M059J (cell line): Measurements from ENCODE around the gene PAOX. TPM values are rescaled to one million over a fixed set of nuclear protein-coding genes. Genes with fewer than 3 reads are reported as not detected.

ENCODE experiments used
- DNase-seq: peaks from one replicate; pipeline ENCODE4 v3.0.0-alpha.2; 2012; ENCODE audit warnings: low read depth
- total RNA-seq: library from RNA; depleted of rRNA; stranded (reverse); fragments of >200 nt; shearing (Covaris generic); gene quantifications from 2 replicates; pipeline ENCODE4 v1.2.3, GENCODE V29; 2014; rRNA removed

Gene PAOX
- total RNA-seq, result 2.1 and 4.0 TPM in 2 replicates

- DNase-seq, result peak; percentile 42
These were observed at the start of gene PAOX for GRCh38 chr10:133379152-133379800. PAOX (plus strand) TSS chr10:133379262; CDS start chr10:133379317, 55 bp downstream.

DNA sequence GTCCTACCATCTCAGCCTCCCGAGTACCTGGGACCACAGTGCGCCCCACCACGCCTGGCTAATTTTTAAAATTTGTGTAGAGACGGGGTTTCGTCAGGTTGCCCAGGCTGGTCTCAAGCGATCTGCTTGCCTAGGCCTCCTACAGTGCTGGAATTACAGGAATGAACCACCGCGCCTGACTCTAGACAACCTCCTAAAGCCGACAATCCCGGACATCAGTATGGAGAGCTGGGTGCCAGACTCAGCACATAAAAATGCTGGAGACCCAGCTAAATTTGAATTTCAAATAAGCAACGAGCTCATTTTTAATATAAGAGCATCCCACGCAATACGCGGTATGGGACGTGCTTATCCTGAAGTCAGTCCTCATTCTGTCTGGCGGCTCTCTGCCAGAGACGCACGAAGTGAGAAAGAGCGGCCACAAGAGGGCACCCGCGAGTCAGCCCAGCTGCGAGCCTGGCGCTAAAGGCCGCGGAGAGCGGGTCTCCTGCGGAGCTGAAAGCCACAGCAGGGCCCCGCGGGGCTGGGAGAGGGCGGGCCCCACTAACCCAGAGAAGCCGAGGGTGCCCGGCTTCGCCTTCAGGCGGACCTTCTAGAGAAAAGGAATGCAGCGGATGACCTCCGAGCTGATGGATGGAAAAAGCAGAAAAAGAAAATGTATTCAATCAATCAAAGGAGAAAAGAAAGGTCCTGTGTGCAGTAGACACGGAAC, 49.4 kb upstream of the PAOX start:
- DNase-seq, result peak; percentile 75

GRCh38 chr10:133332936-133333699, 45.9 kb upstream of the PAOX start:
- no peak for DNase-seq

GRCh38 chr10:133334503-133335245, 44.4 kb upstream of the PAOX start:
- DNase-seq, result no peak

GRCh38 chr10:133335246-133336117, 43.6 kb upstream of the PAOX start:
- DNase-seq, result peak; percentile 42

GRCh38 chr10:133336118-133336576, 42.9 kb upstream of the PAOX start:
- no peak for DNase-seq

- DNase-seq, result no peak
These were observed 42.3 kb upstream of the PAOX start, which contains the start of gene CALY for GRCh38 chr10:133336577-133337369. CALY (minus strand) TSS chr10:133336896; CDS start chr10:133328989, 7,907 bp downstream.

DNA sequence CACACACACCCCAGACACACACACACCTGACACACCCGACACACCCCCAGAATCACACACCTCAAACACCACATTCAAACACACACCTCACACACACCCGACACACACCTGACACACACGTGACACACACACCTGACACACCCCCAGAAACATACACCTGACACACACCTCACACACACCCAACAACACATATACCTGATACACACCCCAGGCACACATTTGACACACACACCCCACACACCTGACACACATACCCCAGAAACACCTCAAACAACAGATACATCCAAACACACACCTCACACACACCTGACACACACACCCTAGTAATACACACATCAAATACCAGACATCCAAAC, 41.7 kb upstream of the PAOX start:
- DNase-seq, result no peak

DNA sequence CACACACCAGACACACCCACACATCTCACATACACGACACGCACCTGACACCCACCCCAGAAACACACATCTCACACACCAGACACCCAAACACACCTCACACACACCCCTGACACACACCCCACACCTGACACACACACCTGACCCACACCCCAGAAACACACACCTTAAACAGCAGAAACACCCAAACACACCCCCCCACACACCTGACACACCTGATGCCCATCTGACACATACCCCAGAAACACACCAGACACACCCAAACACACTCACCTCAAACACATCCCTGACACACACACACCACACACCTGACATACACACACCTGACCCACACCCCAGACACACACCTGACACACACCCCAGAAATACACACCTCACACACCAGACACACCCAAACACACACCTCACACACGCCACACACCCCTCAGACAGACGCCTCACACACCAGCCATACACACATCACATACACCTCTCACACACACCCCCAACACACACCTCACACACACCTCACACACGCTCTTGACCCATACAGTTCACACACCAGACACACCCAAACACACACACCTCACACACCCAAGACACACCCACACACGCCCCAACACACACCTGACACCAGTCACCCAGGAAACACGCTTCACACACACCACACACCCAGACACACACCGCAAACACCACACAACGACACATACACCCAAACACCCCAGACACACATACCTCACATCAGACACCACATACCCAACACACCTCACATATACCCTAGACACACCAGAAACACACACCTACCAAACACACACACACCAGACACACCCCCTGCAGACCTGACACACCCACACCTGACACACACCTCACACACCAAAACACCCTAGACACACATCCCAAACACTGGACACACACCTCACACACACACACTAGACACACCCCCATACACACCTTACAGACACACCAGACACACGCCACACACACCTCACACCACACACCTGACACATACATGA, 40.7 kb upstream of the PAOX start:
- no peak for DNase-seq

GRCh38 chr10:133339708-133340380, 39.2 kb upstream of the PAOX start:
- no peak for DNase-seq

DNA sequence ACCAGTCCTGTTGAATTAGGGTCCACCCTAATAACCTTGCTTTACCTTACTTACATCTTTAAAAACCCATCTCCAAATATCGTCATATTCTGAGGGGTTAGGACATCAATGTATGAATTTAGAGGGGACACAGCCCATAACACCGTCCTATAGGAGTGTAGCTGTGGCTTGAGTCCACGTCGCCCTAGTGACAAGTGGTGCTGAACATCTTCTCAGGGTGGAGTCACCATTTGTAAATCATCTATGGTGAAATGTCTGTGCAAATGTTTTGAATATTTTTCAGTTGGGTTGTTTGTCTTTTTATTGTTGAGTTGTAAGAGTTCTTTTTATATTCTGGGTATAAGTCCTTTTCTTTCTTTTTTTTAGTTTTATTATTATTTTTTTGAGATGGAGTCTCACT, 37.1 kb upstream of the PAOX start:
- DNase-seq, result no peak

- no peak for DNase-seq
These were observed 36.1 kb upstream of the PAOX start for GRCh38 chr10:133342942-133343341.

DNA sequence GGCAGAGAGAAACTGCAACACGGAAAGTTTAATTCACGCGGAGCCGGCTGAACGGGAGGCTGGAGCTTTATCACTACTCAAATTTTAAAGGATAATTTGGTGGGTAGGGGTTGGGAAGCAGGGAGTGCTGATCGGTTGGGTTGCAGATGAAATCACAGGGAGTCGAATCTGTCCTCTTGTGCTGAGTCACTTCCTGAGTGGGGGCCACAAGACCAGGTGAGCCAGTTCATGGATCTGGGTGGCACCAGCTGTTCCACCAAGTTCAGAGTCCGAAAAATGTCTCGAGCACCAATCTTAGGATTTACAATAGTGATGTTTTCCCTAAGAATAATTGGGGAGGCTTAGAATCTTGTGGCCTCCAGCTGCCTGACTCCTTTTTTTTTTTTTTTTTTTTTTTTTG, 35.5 kb upstream of the PAOX start:
- DNase-seq, result no peak

DNA sequence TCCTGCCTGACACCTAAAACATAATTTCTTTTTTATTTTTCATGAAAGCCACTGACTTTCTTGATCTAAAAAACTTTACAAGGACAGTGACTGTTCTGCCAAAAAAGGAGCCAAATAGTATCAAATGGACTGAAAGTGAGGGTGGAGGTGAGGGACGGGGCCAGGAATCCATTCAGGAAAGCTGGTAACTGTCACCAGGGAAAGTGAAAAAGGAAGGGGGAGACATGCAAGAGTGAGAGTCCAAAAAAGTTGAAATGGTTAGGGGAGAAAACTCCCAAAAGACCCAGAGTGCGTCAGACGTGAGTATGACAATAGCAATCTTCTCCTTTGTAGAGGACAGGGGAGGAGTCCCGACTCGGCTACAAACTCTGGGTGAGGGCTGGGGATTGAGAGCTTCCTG, 34.8 kb upstream of the PAOX start:
- no peak for DNase-seq

DNA sequence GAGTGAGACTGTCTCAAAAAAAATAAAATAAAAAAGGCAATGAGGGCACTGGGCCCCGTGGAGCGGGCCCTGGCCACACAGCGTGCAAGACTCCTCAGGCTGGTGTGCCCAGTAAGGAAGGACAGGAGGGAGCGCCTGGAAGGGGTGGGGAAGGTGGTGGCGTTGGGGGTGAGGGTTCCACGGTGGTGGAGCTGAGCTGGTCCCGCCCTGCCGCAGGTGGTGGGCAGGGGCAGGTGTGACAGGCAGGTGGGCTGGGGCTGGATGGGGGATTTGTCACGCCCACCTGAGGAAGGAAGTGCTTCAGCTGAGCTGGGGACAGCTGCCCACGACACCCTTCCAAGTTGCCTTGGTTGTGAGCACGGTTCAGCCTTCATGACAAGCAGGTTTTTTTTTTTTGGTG, 32.6 kb upstream of the PAOX start:
- no peak for DNase-seq

DNA sequence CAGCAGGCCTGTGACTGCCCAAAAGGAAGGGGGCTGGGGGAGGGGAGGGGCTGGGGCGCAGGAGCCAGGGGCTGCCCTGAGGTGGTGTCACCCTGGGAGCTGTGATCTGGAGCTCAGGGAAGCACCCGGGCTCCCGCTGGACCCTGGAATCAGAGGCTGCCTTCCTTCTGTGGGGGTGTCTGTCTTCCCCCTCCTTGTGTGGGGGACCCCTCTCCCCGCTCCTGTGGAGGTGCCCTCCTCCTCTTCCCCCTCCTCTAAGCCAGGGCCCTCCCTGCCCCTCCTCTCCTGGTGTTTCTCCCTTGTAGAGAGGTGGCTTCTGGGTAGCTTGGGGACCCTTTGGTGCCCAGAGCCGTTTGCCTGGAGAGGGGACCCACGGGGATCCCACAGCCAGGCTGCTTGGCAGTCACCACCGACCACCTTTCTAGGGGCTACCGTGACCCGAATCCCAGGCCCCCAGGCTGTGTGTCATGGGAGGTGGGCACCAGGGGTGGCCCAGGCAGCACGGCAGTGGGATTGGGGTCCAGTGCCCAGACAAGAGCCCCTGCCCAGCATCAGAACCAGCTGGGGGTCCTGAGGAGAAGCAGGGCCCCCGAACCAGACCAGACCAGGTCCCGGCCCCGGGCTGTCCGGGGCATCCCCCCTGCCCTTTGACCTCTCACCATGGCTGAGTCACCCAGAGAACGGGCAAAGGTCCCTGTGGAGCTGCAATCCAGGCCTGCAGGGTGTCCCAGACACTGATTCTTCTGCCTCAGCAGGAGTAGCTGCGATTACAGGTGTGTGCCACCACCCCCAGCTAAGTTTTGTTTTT, 31.1 kb upstream of the PAOX start:
- DNase-seq, result no peak

- DNase-seq, result no peak
These were observed 29.9 kb upstream of the PAOX start for GRCh38 chr10:133349160-133349568.
